HT-29 (cell line): Measurements from ENCODE around the gene FCER1G. TPM values are rescaled to one million over a fixed set of nuclear protein-coding genes. Genes with fewer than 3 reads are reported as not detected.
"Not testable (repeated sequence)": the region's sequence is repeated elsewhere in the genome, so short reads cannot be mapped to it uniquely, and the experiment has no call there.

Experiments used
- DNase-seq: peaks from one replicate; pipeline ENCODE4 v3.0.0-alpha.2; 2015; ENCODE audit warnings: low spot score
- total RNA-seq: library from RNA; depleted of rRNA; stranded (reverse); fragments of >200 nt; shearing (Covaris generic); gene quantifications from 2 replicates; pipeline ENCODE4 v1.2.3, GENCODE V29; 2014

FCER1G gene
- total RNA-seq, 1 experiment from 2014 or later, result not detected

- no peak for DNase-seq
Observed at GRCh38 chr1:161206411-161207140, 8.5 kb upstream of the FCER1G start.

GRCh38 chr1:161207173-161207572, 7.9 kb upstream of the FCER1G start:
- no peak for DNase-seq

- peak; percentile 90 for DNase-seq
Observed at GRCh38 chr1:161209790-161210409, 5.2 kb upstream of the FCER1G start.

- no peak for DNase-seq
Observed at GRCh38 chr1:161214369-161214768, 726 bp upstream of the FCER1G start.

GRCh38 chr1:161216945-161217712, 2.0 kb downstream of the FCER1G start:
- no peak for DNase-seq

- DNase-seq, result no peak
Observed at GRCh38 chr1:161217831-161218230, 2.7 kb downstream of the FCER1G start.

GRCh38 chr1:161218301-161219077, 3.4 kb downstream of the FCER1G start:
- DNase-seq, result no peak

- no peak for DNase-seq
Observed at GRCh38 chr1:161219078-161219892, 4.2 kb downstream of the FCER1G start.

GRCh38 chr1:161220002-161220401, 4.9 kb downstream of the FCER1G start:
- no peak for DNase-seq

- no peak for DNase-seq
Observed at GRCh38 chr1:161222175-161223019, 7.3 kb downstream of the FCER1G start.

- no peak for DNase-seq
Observed at GRCh38 chr1:161223805-161224694, 9.0 kb downstream of the FCER1G start.

GRCh38 chr1:161224695-161225087, 9.6 kb downstream of the FCER1G start:
- DNase-seq, result not testable (repeated sequence)

- DNase-seq, result no peak
Observed at GRCh38 chr1:161225178-161225533, 10.1 kb downstream of the FCER1G start.

- DNase-seq, result peak; percentile 94
Observed at GRCh38 chr1:161225534-161226319, 10.6 kb downstream of the FCER1G start, which contains the start of gene TOMM40L. TSS of gene TOMM40L (plus strand) at chr1:161226060. CDS start at chr1:161226490, 430 bp downstream.

- no peak for DNase-seq
Observed at GRCh38 chr1:161226320-161226711, 11.2 kb downstream of the FCER1G start.

GRCh38 chr1:161226759-161227158, 11.7 kb downstream of the FCER1G start:
- DNase-seq, result no peak

GRCh38 chr1:161227196-161227871, 12.2 kb downstream of the FCER1G start:
- peak; percentile 82 for DNase-seq
